HFFc6 (cell line): Measurements from ENCODE around the gene RAB11FIP3. TPM values are rescaled to one million over a fixed set of nuclear protein-coding genes. Genes with fewer than 3 reads are reported as not detected.
"Not testable (repeated sequence)": the region's sequence is repeated elsewhere in the genome, so short reads cannot be mapped to it uniquely, and the experiment has no call there.

Experiments used
- DNase-seq: peaks from one replicate; pipeline ENCODE4 v3.0.0-alpha.2; 2018
- H3K27ac Mint-ChIP-seq: 2 replicates; pipeline ENCODE4 v1.8.0; 2020; ENCODE audit warnings: mild to moderate bottlenecking, mixed read lengths
- H3K27me3 Mint-ChIP-seq: 2 replicates; pipeline ENCODE4 v1.8.0; 2021; ENCODE audit warnings: mild to moderate bottlenecking, moderate library complexity, mixed read lengths; ENCODE audit not compliant: insufficient read depth
- H3K36me3 Mint-ChIP-seq: 2 replicates; pipeline ENCODE4 v1.8.0; 2021; ENCODE audit warnings: low read depth, mixed read lengths
- H3K4me1 Mint-ChIP-seq: 2 replicates; pipeline ENCODE4 v1.8.0; 2020; ENCODE audit warnings: low read depth, mixed read lengths
- H3K4me3 Mint-ChIP-seq: 2 replicates; pipeline ENCODE4 v1.8.0; 2020; ENCODE audit warnings: mild to moderate bottlenecking, moderate library complexity, mixed read lengths
- H3K9me3 Mint-ChIP-seq: 2 replicates; pipeline ENCODE4 v1.8.0; 2020; ENCODE audit warnings: mild to moderate bottlenecking, mixed read lengths
- CTCF ChIP-seq: fragments of 200-600 bp; sonication (generic); IDR thresholded peaks from 2 replicates; pipeline ENCODE4 v1.5.0; 2021; ENCODE audit warnings: antibody characterized with exemption, mild to moderate bottlenecking
- long read RNA-seq: library from polyadenylated mRNA; unstranded; transcript quantifications from one replicate; pipeline ENCODE4 v2.0.0, GENCODE V29; 2019
- total RNA-seq, 6 experiments: library from RNA; stranded (reverse); fragmentation: NEBNext Ultra II Directional; extraction: Animal tissue kit (Norgen Biotek cat#: 25700); gene quantifications; 2 replicates in 1 of 6; 3 replicates in 5 of 6; pipeline ENCODE4 v1.2.3, GENCODE V29; 2021

RAB11FIP3 gene
- total RNA-seq, result 10 to 100 TPM; 30.3 to 36.9 (median 33.9) TPM
- long read RNA-seq, partial matches to known transcripts, result 0 of 1 reads
- long read RNA-seq, other reads (novel, unspliced or antisense), result 1 of 1 reads

GRCh38 chr16:425082-425718 lies at the start of gene RAB11FIP3:
Gene RAB11FIP3, plus strand, starts transcription at chr16:425649. Its CDS starts 358 bp downstream, at chr16:426007.
- H3K4me3 Mint-ChIP-seq, result peak within 1 kb of the TSS; percentile 87
- peak; percentile 26 for DNase-seq
- no peaks in the 10 kb centered on the region for H3K27me3 Mint-ChIP-seq
- H3K27ac Mint-ChIP-seq, result peak within 1 kb of the TSS; percentile 96
- peaks cover 38% of the 10 kb centered on the region for H3K4me1 Mint-ChIP-seq
- H3K36me3 Mint-ChIP-seq, result no peaks in the 10 kb centered on the region
- H3K9me3 Mint-ChIP-seq, result no peaks in the 10 kb centered on the region
- TF ChIP-seq CTCF, result peak; percentile 56

- H3K4me1 Mint-ChIP-seq, result no peaks in the 10 kb centered on the region
- no peaks in the 10 kb centered on the region for H3K36me3 Mint-ChIP-seq
- no peak overlapping the region for H3K27ac Mint-ChIP-seq
- no peaks in the 10 kb centered on the region for H3K9me3 Mint-ChIP-seq
- no peak for DNase-seq
- TF ChIP-seq CTCF, result no peak
- no peak overlapping the region for H3K4me3 Mint-ChIP-seq
- no peaks in the 10 kb centered on the region; the same call in 1 of the 2 replicates for H3K27me3 Mint-ChIP-seq
Observed at GRCh38 chr16:375927-376816, 49.3 kb upstream of the RAB11FIP3 start.

GRCh38 chr16:376817-377418 lies 48.5 kb upstream of the RAB11FIP3 start:
- Mint-ChIP-seq H3K4me1 (no peaks in the 10 kb centered on the region), H3K4me3 (no peak overlapping the region), H3K36me3 (no peaks in the 10 kb centered on the region), H3K27me3 (no peaks in the 10 kb centered on the region; the same call in 1 of the 2 replicates), H3K9me3 (no peaks in the 10 kb centered on the region), H3K27ac (no peak overlapping the region)
- no peak for TF ChIP-seq CTCF
- no peak for DNase-seq

GRCh38 chr16:377419-377951 lies 48.0 kb upstream of the RAB11FIP3 start:
- Mint-ChIP-seq H3K36me3 (no peaks in the 10 kb centered on the region), H3K9me3 (no peaks in the 10 kb centered on the region), H3K4me1 (no peaks in the 10 kb centered on the region), H3K4me3 (no peak overlapping the region), H3K27me3 (no peaks in the 10 kb centered on the region; the same call in 1 of the 2 replicates), H3K27ac (no peak overlapping the region)
- no peak for DNase-seq
- no peak for TF ChIP-seq CTCF

GRCh38 chr16:378113-378820 lies 47.2 kb upstream of the RAB11FIP3 start:
- not testable (repeated sequence) for H3K27me3 Mint-ChIP-seq, H3K9me3 Mint-ChIP-seq, DNase-seq, H3K27ac Mint-ChIP-seq, H3K36me3 Mint-ChIP-seq, H3K4me3 Mint-ChIP-seq, H3K4me1 Mint-ChIP-seq
